ENCODE data around the gene DOC2B.

Gene DOC2B

DNA sequence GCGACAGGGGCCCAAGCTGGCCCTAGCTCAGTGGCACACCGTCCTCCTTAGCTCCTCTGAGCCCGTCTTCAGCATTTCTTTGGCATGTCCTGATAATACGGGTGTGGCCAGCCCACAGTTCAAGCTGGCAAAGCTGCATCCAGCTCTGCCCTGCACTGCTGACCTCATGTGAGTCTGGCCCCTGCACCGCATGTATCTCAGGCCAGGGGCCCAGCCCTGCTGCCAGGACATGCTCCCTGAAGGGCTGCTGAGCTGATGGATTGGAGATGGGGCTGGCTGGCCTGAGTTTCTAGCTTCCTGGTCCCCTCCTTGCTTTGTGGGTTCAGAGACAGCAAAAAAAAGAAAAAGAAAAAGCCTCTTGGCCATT lies 2.4 kb downstream of the DOC2B start:
- TF ChIP-seq, protein P1, sequence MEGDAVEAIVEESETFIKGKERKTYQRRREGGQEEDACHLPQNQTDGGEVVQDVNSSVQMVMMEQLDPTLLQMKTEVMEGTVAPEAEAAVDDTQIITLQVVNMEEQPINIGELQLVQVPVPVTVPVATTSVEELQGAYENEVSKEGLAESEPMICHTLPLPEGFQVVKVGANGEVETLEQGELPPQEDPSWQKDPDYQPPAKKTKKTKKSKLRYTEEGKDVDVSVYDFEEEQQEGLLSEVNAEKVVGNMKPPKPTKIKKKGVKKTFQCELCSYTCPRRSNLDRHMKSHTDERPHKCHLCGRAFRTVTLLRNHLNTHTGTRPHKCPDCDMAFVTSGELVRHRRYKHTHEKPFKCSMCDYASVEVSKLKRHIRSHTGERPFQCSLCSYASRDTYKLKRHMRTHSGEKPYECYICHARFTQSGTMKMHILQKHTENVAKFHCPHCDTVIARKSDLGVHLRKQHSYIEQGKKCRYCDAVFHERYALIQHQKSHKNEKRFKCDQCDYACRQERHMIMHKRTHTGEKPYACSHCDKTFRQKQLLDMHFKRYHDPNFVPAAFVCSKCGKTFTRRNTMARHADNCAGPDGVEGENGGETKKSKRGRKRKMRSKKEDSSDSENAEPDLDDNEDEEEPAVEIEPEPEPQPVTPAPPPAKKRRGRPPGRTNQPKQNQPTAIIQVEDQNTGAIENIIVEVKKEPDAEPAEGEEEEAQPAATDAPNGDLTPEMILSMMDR (IDR thresholded peaks at IDR 0.05; ENCODE audit: low read depth, low read length): no peak
- Histone ChIP-seq H3K9me3 (ENCODE audit: severe bottlenecking) (no peaks in the 10 kb centered on the region), H3K36me3 (peaks cover 25% of the 10 kb centered on the region), H3K27me3 (ENCODE audit: insufficient read depth, low read depth, severe bottlenecking) (no peaks in the 10 kb centered on the region), H3K4me3 (ENCODE audit: low read depth, low read length) (peak overlapping the region; percentile 58), H3K27ac (peak overlapping the region; percentile 88)
- peak; percentile 47 for DNase-seq

DNA sequence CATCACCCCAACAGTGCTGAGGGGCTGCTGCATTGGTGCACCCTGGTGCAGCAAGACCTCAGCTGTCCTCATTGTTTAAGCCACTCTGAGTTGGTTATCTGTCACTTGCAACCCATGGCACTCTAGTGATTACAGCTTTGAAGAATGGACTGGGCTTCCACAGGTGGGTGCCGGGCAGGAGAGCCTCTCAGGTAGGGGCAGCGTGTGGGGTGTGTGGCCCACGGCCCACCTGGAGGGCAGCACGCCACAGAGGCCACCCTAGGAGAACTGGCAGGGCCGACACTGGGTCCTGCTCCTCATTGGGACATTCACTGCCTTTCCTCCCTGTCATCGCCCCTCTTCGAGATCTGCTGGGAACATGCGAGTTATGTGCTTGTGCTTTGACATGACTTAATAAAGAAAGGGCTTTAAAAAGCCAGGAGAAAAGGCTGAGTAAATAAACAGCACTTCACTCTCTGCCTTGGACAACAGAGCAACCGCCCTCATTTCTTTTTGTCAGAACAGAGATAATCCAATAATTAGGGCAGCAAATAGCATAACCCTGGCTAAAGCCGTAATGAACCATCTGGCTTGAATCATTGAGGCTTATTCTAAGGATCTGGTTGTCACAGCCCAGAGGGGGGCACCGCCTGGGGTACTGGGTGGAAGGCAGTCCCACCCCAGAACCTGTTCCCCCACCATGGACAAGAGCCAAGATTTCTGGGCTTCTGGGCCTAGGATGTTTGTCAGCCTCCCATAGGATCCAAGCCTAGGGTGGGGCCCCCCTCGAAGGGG lies 3.0 kb downstream of the DOC2B start:
- Histone ChIP-seq H3K27me3 (ENCODE audit: insufficient read depth, low read depth, severe bottlenecking) (no peaks in the 10 kb centered on the region), H3K27ac (peak overlapping the region; percentile 88)
- TF ChIP-seq, protein P1 (IDR thresholded peaks at IDR 0.05; ENCODE audit: low read depth, low read length): no peak

DNA sequence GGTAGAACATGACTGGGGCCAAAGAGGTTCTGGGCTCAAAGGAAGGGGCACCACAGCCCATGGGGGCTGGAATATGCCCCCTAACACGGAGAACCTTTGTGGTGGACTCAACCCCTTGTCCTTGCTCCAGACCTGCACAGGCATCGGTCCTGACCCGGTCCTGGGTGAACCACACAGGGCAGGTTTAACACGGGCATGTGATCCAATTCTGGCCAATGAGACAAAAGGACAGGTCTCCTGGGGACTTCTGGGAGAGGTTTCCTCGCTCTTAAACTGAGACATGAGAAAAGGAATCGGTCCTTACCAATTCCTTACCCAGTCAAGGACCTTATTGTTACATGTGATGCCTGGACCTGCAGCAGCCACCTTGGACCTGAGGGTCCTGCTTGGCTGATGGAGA lies 3.7 kb downstream of the DOC2B start:
- H3K27me3 ChIP-seq (ENCODE audit: insufficient read depth, low read depth, severe bottlenecking): no peaks in the 10 kb centered on the region
- TF ChIP-seq, protein P1 (IDR thresholded peaks at IDR 0.05; ENCODE audit: low read depth, low read length): no peak

More for the DNA sequence above, 3.0 kb downstream of the DOC2B start:
- Histone ChIP-seq H3K36me3 (peaks cover 30% of the 10 kb centered on the region), H3K4me3 (ENCODE audit: low read depth, low read length) (peak overlapping the region; percentile 58), H3K9me3 (ENCODE audit: severe bottlenecking) (no peaks in the 10 kb centered on the region)
- peak; percentile 79 for DNase-seq

DNA sequence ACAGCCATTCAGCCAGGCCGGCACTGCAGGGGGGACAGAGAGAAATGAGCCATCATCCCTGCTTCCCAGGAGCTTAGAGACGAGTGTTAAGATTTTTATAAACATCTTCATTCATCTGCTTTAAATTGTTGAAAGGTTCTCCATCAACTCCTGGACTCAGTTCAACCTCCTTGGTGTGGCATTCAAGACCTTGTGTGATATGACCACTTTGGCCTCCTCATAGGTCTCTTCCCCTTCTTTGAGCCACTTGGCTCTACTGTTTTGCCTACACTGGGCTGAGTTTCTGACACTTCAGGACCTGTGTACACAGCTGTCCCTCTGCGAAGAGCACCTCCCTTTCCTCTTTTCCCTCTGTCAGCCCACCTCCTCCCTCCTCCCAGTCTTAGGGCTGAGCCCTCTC lies 4.3 kb downstream of the DOC2B start:
- H3K27me3 ChIP-seq (ENCODE audit: insufficient read depth, low read depth, severe bottlenecking): no peaks in the 10 kb centered on the region
- H3K9me3 ChIP-seq (ENCODE audit: severe bottlenecking): no peaks in the 10 kb centered on the region
- peaks cover 34% of the 10 kb centered on the region for H3K36me3 ChIP-seq
- TF ChIP-seq, protein P1 (IDR thresholded peaks at IDR 0.05; ENCODE audit: low read depth, low read length): no peak
- H3K4me3 ChIP-seq (ENCODE audit: low read depth, low read length): no peak overlapping the region
- DNase-seq: no peak
- peak overlapping the region; percentile 88 for H3K27ac ChIP-seq

More for the DNA sequence above, 3.7 kb downstream of the DOC2B start:
- H3K9me3 ChIP-seq (ENCODE audit: severe bottlenecking): no peaks in the 10 kb centered on the region
- peaks cover 34% of the 10 kb centered on the region for H3K36me3 ChIP-seq
- H3K27ac ChIP-seq: peak overlapping the region; percentile 88
- no peak for DNase-seq
- no peak overlapping the region for H3K4me3 ChIP-seq (ENCODE audit: low read depth, low read length)

DNA sequence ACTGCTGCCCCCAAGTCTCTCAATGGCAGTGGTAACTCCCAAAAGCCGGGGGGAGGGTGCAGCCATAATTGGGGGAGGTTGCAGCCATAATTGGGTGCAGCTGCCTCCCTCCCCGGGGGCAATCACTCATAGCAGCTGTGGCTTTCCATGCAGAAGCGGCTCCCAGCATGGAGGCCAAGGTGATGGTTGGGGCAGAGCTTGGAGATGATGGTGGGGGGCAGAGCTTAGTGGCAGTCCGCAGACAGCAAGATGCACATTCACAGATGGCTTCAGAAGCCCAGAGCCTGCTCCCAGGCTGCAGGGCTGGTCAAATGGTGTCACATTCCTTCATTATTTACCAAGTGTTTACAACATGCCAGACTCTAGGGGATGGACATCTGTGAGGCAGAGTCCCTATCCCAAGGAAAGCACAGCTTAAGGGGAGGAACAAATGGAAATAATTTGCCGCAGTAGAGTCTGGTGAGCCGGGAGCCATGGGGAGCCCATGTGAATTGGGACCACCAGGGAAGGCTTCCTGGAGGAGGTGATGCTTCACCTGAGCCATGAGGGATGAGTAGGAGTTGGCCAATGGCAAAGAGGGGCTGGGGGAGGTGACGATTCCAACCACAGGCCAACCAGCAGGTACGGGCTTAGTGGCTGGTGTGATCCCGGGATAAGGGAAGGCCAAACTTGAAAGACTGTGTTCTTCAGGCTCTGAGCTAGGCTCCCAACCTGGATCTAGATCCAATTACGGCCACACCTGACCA lies 8.1 kb downstream of the DOC2B start:
- Histone ChIP-seq H3K27ac (no peak overlapping the region), H3K4me3 (ENCODE audit: low read depth, low read length) (no peak overlapping the region), H3K36me3 (peaks cover 40% of the 10 kb centered on the region), H3K9me3 (ENCODE audit: severe bottlenecking) (no peaks in the 10 kb centered on the region), H3K27me3 (ENCODE audit: insufficient read depth, low read depth, severe bottlenecking) (no peaks in the 10 kb centered on the region)
- TF ChIP-seq, protein P1 (IDR thresholded peaks at IDR 0.05; ENCODE audit: low read depth, low read length): no peak
- no peak for DNase-seq
